ENCODE results near the gene IGSF21. TPM values are rescaled to one million over a fixed set of nuclear protein-coding genes. Genes with fewer than 3 reads are reported as not detected.

IGSF21 gene
- total and polyA plus RNA-seq, 4 donors: 0.31 to 1.5 (median 0.88) TPM

DNA sequence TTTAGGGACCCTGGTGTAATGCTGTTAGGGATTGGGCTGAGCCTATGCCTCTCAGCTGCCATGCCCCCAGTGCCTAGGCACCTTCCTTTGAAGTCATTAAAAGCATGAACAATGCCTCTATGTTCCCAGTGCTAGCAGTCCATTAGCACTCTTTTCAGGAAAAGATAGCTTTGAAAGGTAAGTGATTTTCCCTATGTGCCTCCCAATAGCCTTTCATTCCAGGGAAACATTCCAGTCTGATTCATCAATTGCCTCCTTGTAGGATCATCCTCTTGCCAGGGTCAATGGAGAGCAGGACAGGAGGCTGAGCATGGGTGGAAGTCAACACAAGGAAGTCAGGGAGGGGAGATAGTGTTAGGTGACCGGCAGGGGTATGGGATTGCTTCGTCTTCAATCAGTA lies 8.6 kb upstream of the IGSF21 start (continued):
- TF ChIP-seq, protein P1, sequence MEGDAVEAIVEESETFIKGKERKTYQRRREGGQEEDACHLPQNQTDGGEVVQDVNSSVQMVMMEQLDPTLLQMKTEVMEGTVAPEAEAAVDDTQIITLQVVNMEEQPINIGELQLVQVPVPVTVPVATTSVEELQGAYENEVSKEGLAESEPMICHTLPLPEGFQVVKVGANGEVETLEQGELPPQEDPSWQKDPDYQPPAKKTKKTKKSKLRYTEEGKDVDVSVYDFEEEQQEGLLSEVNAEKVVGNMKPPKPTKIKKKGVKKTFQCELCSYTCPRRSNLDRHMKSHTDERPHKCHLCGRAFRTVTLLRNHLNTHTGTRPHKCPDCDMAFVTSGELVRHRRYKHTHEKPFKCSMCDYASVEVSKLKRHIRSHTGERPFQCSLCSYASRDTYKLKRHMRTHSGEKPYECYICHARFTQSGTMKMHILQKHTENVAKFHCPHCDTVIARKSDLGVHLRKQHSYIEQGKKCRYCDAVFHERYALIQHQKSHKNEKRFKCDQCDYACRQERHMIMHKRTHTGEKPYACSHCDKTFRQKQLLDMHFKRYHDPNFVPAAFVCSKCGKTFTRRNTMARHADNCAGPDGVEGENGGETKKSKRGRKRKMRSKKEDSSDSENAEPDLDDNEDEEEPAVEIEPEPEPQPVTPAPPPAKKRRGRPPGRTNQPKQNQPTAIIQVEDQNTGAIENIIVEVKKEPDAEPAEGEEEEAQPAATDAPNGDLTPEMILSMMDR (IDR thresholded peaks at IDR 0.05; ENCODE audit: low read depth, low read length, missing input control): no peak
- TF ChIP-seq JUND (IDR thresholded peaks at IDR 0.05) (no peak), NR2F2 (IDR thresholded peaks at IDR 0.05) (no peak), FOXA1 (IDR thresholded peaks at IDR 0.05) (no peak), TAF1 (conservative IDR thresholded peaks at IDR 0.05) (no peak)

DNA sequence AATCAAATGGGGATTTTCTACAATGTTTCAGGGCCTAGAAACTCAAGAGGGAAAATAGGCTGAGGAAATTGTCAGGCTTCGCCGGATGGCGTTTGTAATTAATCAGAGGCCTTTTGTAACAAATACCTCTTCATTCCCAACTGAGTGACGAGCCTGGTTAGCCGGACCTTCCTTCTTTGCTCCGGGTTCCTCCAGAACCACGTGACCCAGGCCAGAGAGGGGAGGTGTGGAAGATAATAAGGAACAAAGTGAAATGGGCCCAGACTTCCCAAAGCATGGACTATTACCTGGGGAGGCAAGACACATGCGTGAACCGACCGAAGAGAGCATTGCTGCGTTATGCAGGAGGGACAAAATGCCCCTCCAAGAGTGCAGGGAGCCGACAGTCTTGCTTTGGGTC lies 7.5 kb upstream of the IGSF21 start:
- Histone ChIP-seq H3K9me3 (ENCODE audit: control insufficient read depth in 4 of 4, low read length in 3 of 4) (no peaks in the 10 kb centered on the region), H3K9ac (ENCODE audit: low read depth in 1 of 2, low read length in 2 of 2) (no peak overlapping the region), H3K4me1 (ENCODE audit: control insufficient read depth in 4 of 4, insufficient read depth in 4 of 4, low read length in 3 of 4) (no peaks in the 10 kb centered on the region), H3K27me3 (ENCODE audit: control insufficient read depth in 4 of 4, insufficient read depth in 4 of 4, low read length in 3 of 4) (peaks cover 0 to 2% (median 0%) of the 10 kb centered on the region in 4 donors), H3K36me3 (ENCODE audit: control insufficient read depth in 4 of 4, insufficient read depth in 3 of 4, low read depth in 1 of 4, low read length in 3 of 4) (no peaks in the 10 kb centered on the region), H3K27ac (ENCODE audit: low read depth in 1 of 2, low read length in 2 of 2) (no peak overlapping the region), H3K4me3 (ENCODE audit: low read depth in 1 of 3, low read length in 3 of 3) (no peak overlapping the region)
- no peak for DNase-seq (ENCODE audit: low spot score)
- TF ChIP-seq EGR1 (IDR thresholded peaks at IDR 0.05; ENCODE audit: low read depth in 2 of 2) (no peak), RAD21 (IDR thresholded peaks at IDR 0.05) (no peak), HNF4G (IDR thresholded peaks at IDR 0.05) (no peak), SP1 (IDR thresholded peaks at IDR 0.05) (no peak), FOXA1 (IDR thresholded peaks at IDR 0.05) (no peak), HNF4A (conservative IDR thresholded peaks at IDR 0.05) (no peak), TAF1 (conservative IDR thresholded peaks at IDR 0.05) (no peak), YY1 (IDR thresholded peaks at IDR 0.05) (no peak), FOXA2 (IDR thresholded peaks at IDR 0.05) (no peak), GABPA (IDR thresholded peaks at IDR 0.05 in 1 of 2, conservative IDR thresholded peaks at IDR 0.05 in 1 of 2) (no peak), JUND (IDR thresholded peaks at IDR 0.05) (no peak)
- TF ChIP-seq, protein P2, sequence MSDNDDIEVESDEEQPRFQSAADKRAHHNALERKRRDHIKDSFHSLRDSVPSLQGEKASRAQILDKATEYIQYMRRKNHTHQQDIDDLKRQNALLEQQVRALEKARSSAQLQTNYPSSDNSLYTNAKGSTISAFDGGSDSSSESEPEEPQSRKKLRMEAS (IDR thresholded peaks at IDR 0.05): no peak
- TF ChIP-seq, protein P3, sequence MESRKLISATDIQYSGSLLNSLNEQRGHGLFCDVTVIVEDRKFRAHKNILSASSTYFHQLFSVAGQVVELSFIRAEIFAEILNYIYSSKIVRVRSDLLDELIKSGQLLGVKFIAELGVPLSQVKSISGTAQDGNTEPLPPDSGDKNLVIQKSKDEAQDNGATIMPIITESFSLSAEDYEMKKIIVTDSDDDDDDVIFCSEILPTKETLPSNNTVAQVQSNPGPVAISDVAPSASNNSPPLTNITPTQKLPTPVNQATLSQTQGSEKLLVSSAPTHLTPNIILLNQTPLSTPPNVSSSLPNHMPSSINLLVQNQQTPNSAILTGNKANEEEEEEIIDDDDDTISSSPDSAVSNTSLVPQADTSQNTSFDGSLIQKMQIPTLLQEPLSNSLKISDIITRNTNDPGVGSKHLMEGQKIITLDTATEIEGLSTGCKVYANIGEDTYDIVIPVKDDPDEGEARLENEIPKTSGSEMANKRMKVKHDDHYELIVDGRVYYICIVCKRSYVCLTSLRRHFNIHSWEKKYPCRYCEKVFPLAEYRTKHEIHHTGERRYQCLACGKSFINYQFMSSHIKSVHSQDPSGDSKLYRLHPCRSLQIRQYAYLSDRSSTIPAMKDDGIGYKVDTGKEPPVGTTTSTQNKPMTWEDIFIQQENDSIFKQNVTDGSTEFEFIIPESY (IDR thresholded peaks at IDR 0.05): no peak
- TF ChIP-seq, protein P4, sequence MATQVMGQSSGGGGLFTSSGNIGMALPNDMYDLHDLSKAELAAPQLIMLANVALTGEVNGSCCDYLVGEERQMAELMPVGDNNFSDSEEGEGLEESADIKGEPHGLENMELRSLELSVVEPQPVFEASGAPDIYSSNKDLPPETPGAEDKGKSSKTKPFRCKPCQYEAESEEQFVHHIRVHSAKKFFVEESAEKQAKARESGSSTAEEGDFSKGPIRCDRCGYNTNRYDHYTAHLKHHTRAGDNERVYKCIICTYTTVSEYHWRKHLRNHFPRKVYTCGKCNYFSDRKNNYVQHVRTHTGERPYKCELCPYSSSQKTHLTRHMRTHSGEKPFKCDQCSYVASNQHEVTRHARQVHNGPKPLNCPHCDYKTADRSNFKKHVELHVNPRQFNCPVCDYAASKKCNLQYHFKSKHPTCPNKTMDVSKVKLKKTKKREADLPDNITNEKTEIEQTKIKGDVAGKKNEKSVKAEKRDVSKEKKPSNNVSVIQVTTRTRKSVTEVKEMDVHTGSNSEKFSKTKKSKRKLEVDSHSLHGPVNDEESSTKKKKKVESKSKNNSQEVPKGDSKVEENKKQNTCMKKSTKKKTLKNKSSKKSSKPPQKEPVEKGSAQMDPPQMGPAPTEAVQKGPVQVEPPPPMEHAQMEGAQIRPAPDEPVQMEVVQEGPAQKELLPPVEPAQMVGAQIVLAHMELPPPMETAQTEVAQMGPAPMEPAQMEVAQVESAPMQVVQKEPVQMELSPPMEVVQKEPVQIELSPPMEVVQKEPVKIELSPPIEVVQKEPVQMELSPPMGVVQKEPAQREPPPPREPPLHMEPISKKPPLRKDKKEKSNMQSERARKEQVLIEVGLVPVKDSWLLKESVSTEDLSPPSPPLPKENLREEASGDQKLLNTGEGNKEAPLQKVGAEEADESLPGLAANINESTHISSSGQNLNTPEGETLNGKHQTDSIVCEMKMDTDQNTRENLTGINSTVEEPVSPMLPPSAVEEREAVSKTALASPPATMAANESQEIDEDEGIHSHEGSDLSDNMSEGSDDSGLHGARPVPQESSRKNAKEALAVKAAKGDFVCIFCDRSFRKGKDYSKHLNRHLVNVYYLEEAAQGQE (IDR thresholded peaks at IDR 0.05): no peak
- TF ChIP-seq, protein P1 (IDR thresholded peaks at IDR 0.05; ENCODE audit: low read depth, low read length, missing input control): no peak
- 63% methylated on average over 12 of the region's 12 CpGs for WGBS

Data from liver (tissue), 9 donors.